WTC11 (cell line): ENCODE results near the gene IP6K3. TPM values are rescaled to one million over a fixed set of nuclear protein-coding genes. Genes with fewer than 3 reads are reported as not detected.

Experiments
- ATAC-seq: fragments of 200-7000 bp; cut with Tn5 transposase; 2 replicates; pipeline ENCODE4 v1.10.0; 2021; ENCODE audit warnings: mild to moderate bottlenecking, moderate library complexity
- CTCF ChIA-PET: fragments of 300-600 bp; sonication (Branson Sonifier 250); formaldehyde crosslinking; loops from one replicate; lab custom pipeline; 2021; ENCODE audit warnings: antibody characterized with exemption; lab: Charles Lee
- POLR2A ChIA-PET: fragments of 350-600 bp; sonication (Branson Sonifier 250); formaldehyde crosslinking; loops from one replicate; lab custom pipeline; 2021; ENCODE audit warnings: antibody characterized with exemption; lab: Charles Lee
- DNase-seq: peaks from one replicate; pipeline ENCODE4 v3.0.0; 2021; ENCODE audit warnings: low spot score
- H3K27ac Mint-ChIP-seq: 2 replicates; pipeline ENCODE4 v1.8.0; 2021; ENCODE audit warnings: mixed read lengths
- H3K27me3 Mint-ChIP-seq: 2 replicates; pipeline ENCODE4 v1.8.0; 2021; ENCODE audit warnings: low read depth, mild to moderate bottlenecking, moderate library complexity, mixed read lengths
- H3K36me3 Mint-ChIP-seq: 2 replicates; pipeline ENCODE4 v1.8.0; 2021; ENCODE audit warnings: mixed read lengths
- H3K4me1 Mint-ChIP-seq: 2 replicates; pipeline ENCODE4 v1.8.0; 2022; ENCODE audit warnings: mixed read lengths
- H3K4me3 Mint-ChIP-seq: 2 replicates; pipeline ENCODE4 v1.8.0; 2021; ENCODE audit warnings: mild to moderate bottlenecking, moderate library complexity, mixed read lengths
- H3K9me3 Mint-ChIP-seq: 2 replicates; pipeline ENCODE4 v1.8.0; 2021; ENCODE audit warnings: mixed read lengths
- ATF2 ChIP-seq: sonication (generic); formaldehyde crosslinking; IDR thresholded peaks from 2 replicates; pipeline ENCODE4 v1.8.1; 2022; ENCODE audit warnings: low read depth, missing genetic modification reagents, borderline replicate concordance
- ATF6 ChIP-seq: sonication (generic); formaldehyde crosslinking; IDR thresholded peaks from 2 replicates; pipeline ENCODE4 v1.8.1; 2023; ENCODE audit warnings: mild to moderate bottlenecking, missing genetic modification reagents
- E2F4 ChIP-seq: sonication (generic); formaldehyde crosslinking; IDR thresholded peaks from 2 replicates; pipeline ENCODE4 v1.8.1; 2022; ENCODE audit warnings: low read depth, mild to moderate bottlenecking, moderate library complexity, missing genetic modification reagents, borderline replicate concordance
- ELF4 ChIP-seq: sonication (generic); formaldehyde crosslinking; IDR thresholded peaks from 2 replicates; pipeline ENCODE4 v1.8.1; 2022; ENCODE audit warnings: low read depth, mild to moderate bottlenecking, moderate library complexity, missing genetic modification reagents
- ESRRA ChIP-seq: sonication (generic); formaldehyde crosslinking; IDR thresholded peaks from 2 replicates; pipeline ENCODE4 v1.8.1; 2022; ENCODE audit warnings: mild to moderate bottlenecking, missing genetic modification reagents, borderline replicate concordance
- GABPB1 ChIP-seq: sonication (generic); formaldehyde crosslinking; IDR thresholded peaks from 2 replicates; pipeline ENCODE4 v1.8.1; 2023; ENCODE audit warnings: mild to moderate bottlenecking, missing genetic modification reagents
- GRHL2 ChIP-seq: fragments of 250-450 bp; sonication (Bioruptor Pico); IDR thresholded peaks from 2 replicates; pipeline ENCODE4 v1.8.0; 2022; ENCODE audit warnings: mild to moderate bottlenecking, moderate library complexity; ENCODE audit not compliant: insufficient replicate concordance, severe bottlenecking
- GTF2I ChIP-seq: fragments of 250-450 bp; sonication (Bioruptor Pico); conservative IDR thresholded peaks from 2 replicates; pipeline ENCODE4 v1.4.0; 2021; ENCODE audit warnings: mild to moderate bottlenecking
- IRF2 ChIP-seq: sonication (generic); formaldehyde crosslinking; IDR thresholded peaks from 2 replicates; pipeline ENCODE4 v1.8.0; 2022; ENCODE audit warnings: low read depth, missing genetic modification reagents, borderline replicate concordance
- JUN ChIP-seq: sonication (generic); formaldehyde crosslinking; IDR thresholded peaks from 2 replicates; pipeline ENCODE4 v1.8.0; 2023; ENCODE audit warnings: mild to moderate bottlenecking, missing genetic modification reagents
- TEAD4 ChIP-seq: sonication (generic); formaldehyde crosslinking; IDR thresholded peaks from 2 replicates; pipeline ENCODE4 v1.8.0; 2022; ENCODE audit warnings: mild to moderate bottlenecking, missing genetic modification reagents
- ZBTB21 ChIP-seq: sonication (generic); formaldehyde crosslinking; IDR thresholded peaks from 2 replicates; pipeline ENCODE4 v1.8.1; 2023; ENCODE audit warnings: mild to moderate bottlenecking, missing genetic modification reagents, borderline replicate concordance
- ZNF263 ChIP-seq: sonication (generic); formaldehyde crosslinking; IDR thresholded peaks from 2 replicates; pipeline ENCODE4 v1.8.1; 2022; ENCODE audit warnings: low read depth, mild to moderate bottlenecking, moderate library complexity, missing genetic modification reagents
- ZNF423 ChIP-seq: fragments of 250-450 bp; sonication (Bioruptor Pico); IDR thresholded peaks from 2 replicates; pipeline ENCODE4 v2.1.2; 2022; ENCODE audit warnings: mild to moderate bottlenecking, moderate library complexity
- ZNF671 ChIP-seq: fragments of 250-450 bp; sonication (Bioruptor Pico); IDR thresholded peaks from 2 replicates; pipeline ENCODE4 v1.8.0; 2021; ENCODE audit warnings: mild to moderate bottlenecking
- total RNA-seq: library from RNA; stranded (reverse); gene quantifications from 3 replicates; pipeline ENCODE4 v1.2.3, GENCODE V29; 2021
- TF ChIP-seq, protein P1 (sequence below): sonication (generic); formaldehyde crosslinking; IDR thresholded peaks from 2 replicates; pipeline ENCODE4 v1.8.0; 2022; ENCODE audit warnings: mild to moderate bottlenecking, missing genetic modification reagents
- TF ChIP-seq, protein P2 (sequence below): sonication (generic); formaldehyde crosslinking; IDR thresholded peaks from 2 replicates; pipeline ENCODE4 v1.8.0; 2023; ENCODE audit warnings: missing genetic modification reagents, mild to moderate bottlenecking, borderline replicate concordance
- TF ChIP-seq, protein P3 (sequence below): fragments of 250-450 bp; sonication (Bioruptor Pico); IDR thresholded peaks from 2 replicates; pipeline ENCODE4 v1.8.0; 2021; ENCODE audit warnings: mild to moderate bottlenecking

IP6K3 gene
- total RNA-seq, 1 experiment from 2014 or later: 1.1 TPM

GRCh38 chr6:33755070-33755869 is 8.6 kb upstream of the IP6K3 start:
- Mint-ChIP-seq H3K27ac (no peak overlapping the region), H3K9me3 (no peaks in the 10 kb centered on the region), H3K27me3 (no peaks in the 10 kb centered on the region; the same call in 1 of the 2 replicates), H3K4me3 (no peak overlapping the region), H3K36me3 (no peaks in the 10 kb centered on the region), H3K4me1 (peaks cover 7% of the 10 kb centered on the region; the same call in 1 of the 2 replicates)
- TF ChIP-seq ZNF263: no peak
- TF ChIP-seq JUN (CRISPR knock-in tag): no peak
- TF ChIP-seq ESRRA (CRISPR knock-in tag): no peak
- TF ChIP-seq ELF4: no peak
- TF ChIP-seq ZNF423 (CRISPR knock-in tag): no peak
- TF ChIP-seq, protein P1, sequence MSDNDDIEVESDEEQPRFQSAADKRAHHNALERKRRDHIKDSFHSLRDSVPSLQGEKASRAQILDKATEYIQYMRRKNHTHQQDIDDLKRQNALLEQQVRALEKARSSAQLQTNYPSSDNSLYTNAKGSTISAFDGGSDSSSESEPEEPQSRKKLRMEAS: no peak
- TF ChIP-seq ZNF671 (CRISPR knock-in tag): no peak
- no peak for TF ChIP-seq GABPB1 (CRISPR knock-in tag)
- TF ChIP-seq, protein P2, sequence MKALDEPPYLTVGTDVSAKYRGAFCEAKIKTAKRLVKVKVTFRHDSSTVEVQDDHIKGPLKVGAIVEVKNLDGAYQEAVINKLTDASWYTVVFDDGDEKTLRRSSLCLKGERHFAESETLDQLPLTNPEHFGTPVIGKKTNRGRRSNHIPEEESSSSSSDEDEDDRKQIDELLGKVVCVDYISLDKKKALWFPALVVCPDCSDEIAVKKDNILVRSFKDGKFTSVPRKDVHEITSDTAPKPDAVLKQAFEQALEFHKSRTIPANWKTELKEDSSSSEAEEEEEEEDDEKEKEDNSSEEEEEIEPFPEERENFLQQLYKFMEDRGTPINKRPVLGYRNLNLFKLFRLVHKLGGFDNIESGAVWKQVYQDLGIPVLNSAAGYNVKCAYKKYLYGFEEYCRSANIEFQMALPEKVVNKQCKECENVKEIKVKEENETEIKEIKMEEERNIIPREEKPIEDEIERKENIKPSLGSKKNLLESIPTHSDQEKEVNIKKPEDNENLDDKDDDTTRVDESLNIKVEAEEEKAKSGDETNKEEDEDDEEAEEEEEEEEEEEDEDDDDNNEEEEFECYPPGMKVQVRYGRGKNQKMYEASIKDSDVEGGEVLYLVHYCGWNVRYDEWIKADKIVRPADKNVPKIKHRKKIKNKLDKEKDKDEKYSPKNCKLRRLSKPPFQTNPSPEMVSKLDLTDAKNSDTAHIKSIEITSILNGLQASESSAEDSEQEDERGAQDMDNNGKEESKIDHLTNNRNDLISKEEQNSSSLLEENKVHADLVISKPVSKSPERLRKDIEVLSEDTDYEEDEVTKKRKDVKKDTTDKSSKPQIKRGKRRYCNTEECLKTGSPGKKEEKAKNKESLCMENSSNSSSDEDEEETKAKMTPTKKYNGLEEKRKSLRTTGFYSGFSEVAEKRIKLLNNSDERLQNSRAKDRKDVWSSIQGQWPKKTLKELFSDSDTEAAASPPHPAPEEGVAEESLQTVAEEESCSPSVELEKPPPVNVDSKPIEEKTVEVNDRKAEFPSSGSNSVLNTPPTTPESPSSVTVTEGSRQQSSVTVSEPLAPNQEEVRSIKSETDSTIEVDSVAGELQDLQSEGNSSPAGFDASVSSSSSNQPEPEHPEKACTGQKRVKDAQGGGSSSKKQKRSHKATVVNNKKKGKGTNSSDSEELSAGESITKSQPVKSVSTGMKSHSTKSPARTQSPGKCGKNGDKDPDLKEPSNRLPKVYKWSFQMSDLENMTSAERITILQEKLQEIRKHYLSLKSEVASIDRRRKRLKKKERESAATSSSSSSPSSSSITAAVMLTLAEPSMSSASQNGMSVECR (CRISPR knock-in tag): no peak
- TF ChIP-seq TEAD4 (CRISPR knock-in tag): no peak
- TF ChIP-seq E2F4 (CRISPR knock-in tag): no peak
- no peak for TF ChIP-seq ATF2 (CRISPR knock-in tag)
- TF ChIP-seq GTF2I (CRISPR knock-in tag): no peak
- no peak for TF ChIP-seq IRF2 (CRISPR knock-in tag)
- TF ChIP-seq GRHL2 (CRISPR knock-in tag): no peak
- no peak for TF ChIP-seq ATF6 (CRISPR knock-in tag)
- TF ChIP-seq, protein P3, sequence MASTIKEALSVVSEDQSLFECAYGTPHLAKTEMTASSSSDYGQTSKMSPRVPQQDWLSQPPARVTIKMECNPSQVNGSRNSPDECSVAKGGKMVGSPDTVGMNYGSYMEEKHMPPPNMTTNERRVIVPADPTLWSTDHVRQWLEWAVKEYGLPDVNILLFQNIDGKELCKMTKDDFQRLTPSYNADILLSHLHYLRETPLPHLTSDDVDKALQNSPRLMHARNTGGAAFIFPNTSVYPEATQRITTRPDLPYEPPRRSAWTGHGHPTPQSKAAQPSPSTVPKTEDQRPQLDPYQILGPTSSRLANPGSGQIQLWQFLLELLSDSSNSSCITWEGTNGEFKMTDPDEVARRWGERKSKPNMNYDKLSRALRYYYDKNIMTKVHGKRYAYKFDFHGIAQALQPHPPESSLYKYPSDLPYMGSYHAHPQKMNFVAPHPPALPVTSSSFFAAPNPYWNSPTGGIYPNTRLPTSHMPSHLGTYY (CRISPR knock-in tag): no peak
- TF ChIP-seq ZBTB21 (CRISPR knock-in tag): no peak
- no peak for DNase-seq
- no peak for ATAC-seq
- POLR2A ChIA-PET: no interaction called here
- CTCF ChIA-PET: interaction anchor here (1.1 to 2.9 kb wide), 3 partner anchors 9 to 16 kb away, joined by 3 to 7 read pairs (median 4); no protein-coding TSS in a partner anchor
